Trophoblast cell (in vitro differentiated cells and primary cell): ENCODE measurements around the gene CREBRF. TPM values are rescaled to one million over a fixed set of nuclear protein-coding genes. Genes with fewer than 3 reads are reported as not detected.
A peak's percentile ranks its signal among the peaks of the same experiment; 100 is the strongest.

Source experiments
- DNase-seq, 2 donors: peaks; one replicate each; pipeline ENCODE4 v3.0.0-alpha.2; 2016
- H2AFZ ChIP-seq: 2 replicates; pipeline ENCODE4 v1.6.1; 2013; ENCODE audit warnings: low read length, moderate library complexity, mild to moderate bottlenecking; ENCODE audit not compliant: insufficient read depth, poor library complexity
- H2AK5ac ChIP-seq: 2 replicates; pipeline ENCODE4 v1.6.1; 2013; ENCODE audit warnings: mild to moderate bottlenecking, low read length
- H2BK120ac ChIP-seq: 2 replicates; pipeline ENCODE4 v1.6.1; 2013; ENCODE audit warnings: low read length, mild to moderate bottlenecking, moderate library complexity; ENCODE audit not compliant: insufficient read depth, poor library complexity
- H2BK12ac ChIP-seq: 2 replicates; pipeline ENCODE4 v1.6.1; 2013; ENCODE audit warnings: mild to moderate bottlenecking, low read length, moderate library complexity
- H2BK5ac ChIP-seq: 2 replicates; pipeline ENCODE4 v1.6.1; 2013; ENCODE audit warnings: low read length, low read depth, moderate library complexity, mild to moderate bottlenecking; ENCODE audit not compliant: poor library complexity
- H3K14ac ChIP-seq: 2 replicates; pipeline ENCODE4 v1.6.1; 2013; ENCODE audit warnings: mild to moderate bottlenecking, low read length
- H3K18ac ChIP-seq: 2 replicates; pipeline ENCODE4 v1.6.1; 2013; ENCODE audit warnings: mild to moderate bottlenecking, low read length
- H3K23ac ChIP-seq: 2 replicates; pipeline ENCODE4 v1.6.1; 2013; ENCODE audit warnings: low read length
- H3K27ac ChIP-seq: 2 replicates; pipeline ENCODE4 v1.5.1; 2013; ENCODE audit warnings: low read depth, mild to moderate bottlenecking, inconsistent platforms, low read length, moderate library complexity
- H3K27me3 ChIP-seq: 2 replicates; pipeline ENCODE4 v1.6.1; 2013; ENCODE audit warnings: inconsistent platforms, mild to moderate bottlenecking, low read length, moderate library complexity; ENCODE audit not compliant: insufficient read depth
- H3K36me3 ChIP-seq, 2 experiments: 1 replicate in 1 of 2; 2 replicates in 1 of 2; pipeline ENCODE4 v1.6.1; 2013; ENCODE audit warnings: low read length in 2 of 2, mild to moderate bottlenecking in 2 of 2, moderate library complexity in 1 of 2; ENCODE audit not compliant: insufficient read depth in 2 of 2, control insufficient read depth in 1 of 2
- H3K4ac ChIP-seq: 2 replicates; pipeline ENCODE4 v1.6.1; 2013; ENCODE audit warnings: low read depth, mild to moderate bottlenecking, low read length, moderate library complexity
- H3K4me1 ChIP-seq, 2 experiments: 1 replicate in 1 of 2; 2 replicates in 1 of 2; pipeline ENCODE4 v1.6.1; 2013; ENCODE audit warnings: low read length in 2 of 2, mild to moderate bottlenecking in 2 of 2, moderate library complexity in 1 of 2; ENCODE audit not compliant: insufficient read depth in 2 of 2, control insufficient read depth in 1 of 2
- H3K4me2 ChIP-seq: 2 replicates; pipeline ENCODE4 v1.6.1; 2013; ENCODE audit warnings: inconsistent platforms, mild to moderate bottlenecking, low read length, moderate library complexity
- H3K4me3 ChIP-seq: 2 replicates; pipeline ENCODE4 v1.5.1; 2013; ENCODE audit warnings: mild to moderate bottlenecking, low read depth, low read length, inconsistent platforms
- H3K79me1 ChIP-seq: one replicate; pipeline ENCODE4 v1.6.1; 2013; ENCODE audit warnings: low read length
- H3K79me2 ChIP-seq: 2 replicates; pipeline ENCODE4 v1.6.1; 2013; ENCODE audit warnings: low read length, mild to moderate bottlenecking; ENCODE audit not compliant: control insufficient read depth, insufficient read depth, poor library complexity
- H3K9ac ChIP-seq: 2 replicates; pipeline ENCODE4 v1.6.1; 2013; ENCODE audit warnings: mild to moderate bottlenecking, low read length
- H3K9me3 ChIP-seq: 2 replicates; pipeline ENCODE4 v1.6.1; 2013; ENCODE audit warnings: low read depth, mild to moderate bottlenecking, control low read depth, inconsistent platforms, low read length; ENCODE audit not compliant: insufficient read depth
- H4K12ac ChIP-seq: 2 replicates; pipeline ENCODE4 v1.6.1; 2013; ENCODE audit warnings: low read depth, mild to moderate bottlenecking, low read length, moderate library complexity
- H4K8ac ChIP-seq: 2 replicates; pipeline ENCODE4 v1.6.1; 2013; ENCODE audit warnings: low read depth, mild to moderate bottlenecking, low read length, moderate library complexity
- H4K91ac ChIP-seq: one replicate; pipeline ENCODE4 v1.6.1; 2013; ENCODE audit warnings: low read depth, mild to moderate bottlenecking, low read length, moderate library complexity
- WGBS: extraction: QIAGEN DNeasy Blood & Tissue Kit; methylation state at CpG from one replicate; pipeline ENCODE4 v1.1.7; 2013; ENCODE audit warnings: missing lambda C conversion rate; ENCODE audit not compliant: insufficient read length, insufficient coverage; ENCODE audit errors: extremely low coverage; 5-methylcytosine and 5-hydroxymethylcytosine counted together
- polyA plus RNA-seq: library from polyadenylated mRNA; stranded (reverse); fragments of 200-250 nt; gene quantifications from 2 replicates; pipeline ENCODE4 v1.2.3, GENCODE V29; 2013

CREBRF gene
- polyA plus RNA-seq: 6.1 and 6.2 TPM in 2 replicates

GRCh38 chr5:173055983-173056782 is at the start of gene CREBRF:
TSS of gene CREBRF (plus strand) at chr5:173056352. CDS start at chr5:173080776, 24,424 bp downstream.
- Histone ChIP-seq H3K79me1 (peaks cover 9% of the 10 kb centered on the region), H3K23ac (no peak within 1 kb of the TSS), H2BK5ac (peak within 1 kb of the TSS; percentile 84), H3K9ac (peak within 1 kb of the TSS; percentile 50), H3K27me3 (no peaks in the 10 kb centered on the region), H3K4me3 (peak within 1 kb of the TSS; percentile 96), H2BK12ac (no peak within 1 kb of the TSS), H3K18ac (peak within 1 kb of the TSS; percentile 95), H3K4ac (no peak within 1 kb of the TSS), H2AFZ (peak within 1 kb of the TSS; percentile 86), H3K4me1 (no peaks in the 10 kb centered on the region), H4K91ac (peak within 1 kb of the TSS; percentile 85), H3K36me3 (no peaks in the 10 kb centered on the region), H2AK5ac (no peak within 1 kb of the TSS), H4K12ac (peak within 1 kb of the TSS; percentile 36), H3K4me2 (peak within 1 kb of the TSS; percentile 73), H3K9me3 (no peaks in the 10 kb centered on the region), H3K27ac (peak within 1 kb of the TSS; percentile 69), H4K8ac (peak within 1 kb of the TSS; percentile 93), H3K14ac (no peak within 1 kb of the TSS), H2BK120ac (peak within 1 kb of the TSS; percentile 41), H3K79me2 (peaks cover 2% of the 10 kb centered on the region)
- WGBS: no CpG with 5 or more reads among the region's 74 CpGs
- peak; percentile 98 for DNase-seq

GRCh38 chr5:173010021-173010420 is 46.1 kb upstream of the CREBRF start:
- Histone ChIP-seq H3K4me3 (no peak overlapping the region), H3K18ac (no peak overlapping the region), H3K79me2 (peaks cover 4% of the 10 kb centered on the region), H3K4me1 (peaks cover 0 to 5% of the 10 kb centered on the region in 2 experiments), H3K79me1 (no peaks in the 10 kb centered on the region), H3K9me3 (no peaks in the 10 kb centered on the region), H2BK5ac (no peak overlapping the region), H3K36me3 (no peaks in the 10 kb centered on the region), H2BK120ac (no peak overlapping the region), H3K4ac (no peak overlapping the region), H3K4me2 (no peak overlapping the region), H2AK5ac (no peak overlapping the region), H3K23ac (no peak overlapping the region), H3K27ac (no peak overlapping the region), H4K12ac (no peak overlapping the region), H4K91ac (no peak overlapping the region), H2BK12ac (no peak overlapping the region), H2AFZ (no peak overlapping the region), H4K8ac (no peak overlapping the region), H3K14ac (no peak overlapping the region), H3K9ac (no peak overlapping the region), H3K27me3 (no peaks in the 10 kb centered on the region)
- no peak for DNase-seq
- WGBS: no CpG with 5 or more reads among the region's 6 CpGs

GRCh38 chr5:173010547-173011464 is 45.3 kb upstream of the CREBRF start:
- H3K23ac ChIP-seq: peak overlapping the region; percentile 52
- H3K9ac ChIP-seq: peak overlapping the region; percentile 22
- H3K79me1 ChIP-seq: no peaks in the 10 kb centered on the region
- no peak overlapping the region for H3K14ac ChIP-seq
- no peaks in the 10 kb centered on the region for H3K27me3 ChIP-seq
- no peak overlapping the region for H3K4me3 ChIP-seq
- no peak overlapping the region for H3K27ac ChIP-seq
- H4K91ac ChIP-seq: no peak overlapping the region
- peaks cover 4% of the 10 kb centered on the region for H3K79me2 ChIP-seq
- peak overlapping the region; percentile 29 for H4K8ac ChIP-seq
- H2BK12ac ChIP-seq: no peak overlapping the region
- no CpG with 5 or more reads among the region's 11 CpGs for WGBS
- no peak overlapping the region for H2AFZ ChIP-seq
- H3K4me2 ChIP-seq: no peak overlapping the region
- DNase-seq: peak; percentile 86 to 87
- H4K12ac ChIP-seq: no peak overlapping the region
- no peaks in the 10 kb centered on the region for H3K9me3 ChIP-seq
- peaks cover under 1 to 5% of the 10 kb centered on the region in 2 experiments for H3K4me1 ChIP-seq
- no peaks in the 10 kb centered on the region for H3K36me3 ChIP-seq
- peak overlapping the region; percentile 17 for H2BK120ac ChIP-seq
- H3K18ac ChIP-seq: no peak overlapping the region
- H2AK5ac ChIP-seq: no peak overlapping the region
- H3K4ac ChIP-seq: peak overlapping the region; percentile 77
- H2BK5ac ChIP-seq: no peak overlapping the region

- Histone ChIP-seq H3K27ac (no peak overlapping the region), H4K12ac (no peak overlapping the region), H3K4me2 (no peak overlapping the region), H3K18ac (no peak overlapping the region), H3K14ac (no peak overlapping the region), H4K91ac (no peak overlapping the region), H2BK12ac (no peak overlapping the region), H2AK5ac (no peak overlapping the region), H3K4me1 (peaks cover 5 to 9% of the 10 kb centered on the region in 2 experiments), H4K8ac (no peak overlapping the region), H3K9me3 (no peaks in the 10 kb centered on the region), H3K79me1 (no peaks in the 10 kb centered on the region), H3K27me3 (no peaks in the 10 kb centered on the region), H2BK120ac (no peak overlapping the region), H3K4ac (peak overlapping the region; percentile 49), H2BK5ac (no peak overlapping the region), H3K36me3 (no peaks in the 10 kb centered on the region), H3K9ac (no peak overlapping the region), H2AFZ (no peak overlapping the region), H3K23ac (no peak overlapping the region), H3K79me2 (peaks cover 7% of the 10 kb centered on the region), H3K4me3 (no peak overlapping the region)
- WGBS: no CpG with 5 or more reads among the region's 4 CpGs
- no peak for DNase-seq
Observed at GRCh38 chr5:173011566-173011965, 44.6 kb upstream of the CREBRF start.
